Breast epithelium (tissue), 4 donors: Measurements from ENCODE around the gene PLB1. TPM values are rescaled to one million over a fixed set of nuclear protein-coding genes. Genes with fewer than 3 reads are reported as not detected.

ENCODE experiments used
- DNase-seq, 2 donors: peaks; one replicate each; pipeline ENCODE4 v3.0.0-alpha.2; 2019; ENCODE audit warnings: low spot score in 2 of 2
- H3K27ac ChIP-seq, 2 donors: fragments of 200-600 bp; sonication (generic) in 1 of 2; one replicate each; pipeline ENCODE4 v1.5.1; 2016 to 2019; ENCODE audit warnings: mild to moderate bottlenecking in 1 of 2
- H3K27me3 ChIP-seq, 2 donors: fragments of 200-600 bp; sonication (generic) in 1 of 2; one replicate each; pipeline versions ENCODE4 v1.5.1 to v1.6.0; 2017 to 2019; ENCODE audit warnings: control low read depth in 1 of 2, mild to moderate bottlenecking in 1 of 2
- H3K36me3 ChIP-seq: fragments of 200-600 bp; one replicate; pipeline ENCODE4 v1.5.1; 2019
- H3K4me1 ChIP-seq, 2 donors: fragments of 200-600 bp; sonication (generic); one replicate each; pipeline ENCODE4 v1.5.1; 2016 to 2019; ENCODE audit warnings: control low read depth in 1 of 2
- H3K4me3 ChIP-seq, 3 donors: fragments of 200-600 bp; sonication (generic); 1 replicate in 2 of 3; 2 replicates in 1 of 3; pipeline ENCODE4 v1.5.1; 2016 to 2019; ENCODE audit warnings: mild to moderate bottlenecking in 3 of 3, moderate library complexity in 2 of 3
- H3K9me3 ChIP-seq, 2 donors: fragments of 200-600 bp; sonication (generic) in 1 of 2; one replicate each; pipeline ENCODE4 v1.5.1; 2016 to 2019; ENCODE audit warnings: control low read depth in 1 of 2
- POLR2A ChIP-seq: fragments of 450-650 bp; IDR thresholded peaks from one replicate; pipeline ENCODE4 v1.6.1; 2016; ENCODE audit warnings: antibody characterized with exemption, mild to moderate bottlenecking, moderate library complexity
- POLR2AphosphoS5 ChIP-seq, 3 donors: sonication (generic); formaldehyde crosslinking; IDR thresholded peaks; one replicate each; pipeline ENCODE4 v1.6.1; 2017; ENCODE audit warnings: antibody characterized with exemption in 3 of 3
- intact Hi-C: fragments of 100-400 bp; cut with DNase I; formaldehyde crosslinking; loops from one replicate; pipeline ENCODE4 v1.15.1; 2023; ENCODE audit warnings: low total_unique reads
- total RNA-seq, 3 donors: library from RNA; depleted of rRNA; stranded (reverse); fragments of >200 nt; gene quantifications; one replicate each; pipeline ENCODE4 v1.1.0, GENCODE V29; 2016
- TF ChIP-seq, protein P1 (sequence below), 3 donors: fragments of 450-650 bp; IDR thresholded peaks; one replicate each; pipeline ENCODE4 v1.5.1; 2016 to 2017; ENCODE audit warnings: antibody characterized with exemption in 3 of 3, mild to moderate bottlenecking in 3 of 3, moderate library complexity in 3 of 3

The PLB1 gene
- total RNA-seq, 3 donors from 2014 or later = 5.6 to 11.9 (median 8.8) TPM

GRCh38 chr2:28604284-28604843 lies 108.5 kb downstream of the PLB1 start:
- peak overlapping the region; percentile 18 to 60 for H3K27ac ChIP-seq
- H3K27me3 ChIP-seq = no peaks in the 10 kb centered on the region
- H3K36me3 ChIP-seq = no peaks in the 10 kb centered on the region
- no peaks in the 10 kb centered on the region for H3K4me1 ChIP-seq
- DNase-seq = no peak
- intact Hi-C loops = loop anchor here (2.0 kb wide), 1 partner anchor 64 kb away; no protein-coding TSS in a partner anchor
- no peaks in the 10 kb centered on the region for H3K9me3 ChIP-seq
- no peak for TF ChIP-seq POLR2A
- H3K4me3 ChIP-seq = no peak overlapping the region

- peak overlapping the region in 1 of 2 donors; percentile 52 for H3K27ac ChIP-seq
- no peaks in the 10 kb centered on the region for H3K9me3 ChIP-seq
- no peak for TF ChIP-seq POLR2AphosphoS5 (IDR thresholded peaks at IDR 0.05)
- TF ChIP-seq POLR2A = no peak
- TF ChIP-seq, protein P1, sequence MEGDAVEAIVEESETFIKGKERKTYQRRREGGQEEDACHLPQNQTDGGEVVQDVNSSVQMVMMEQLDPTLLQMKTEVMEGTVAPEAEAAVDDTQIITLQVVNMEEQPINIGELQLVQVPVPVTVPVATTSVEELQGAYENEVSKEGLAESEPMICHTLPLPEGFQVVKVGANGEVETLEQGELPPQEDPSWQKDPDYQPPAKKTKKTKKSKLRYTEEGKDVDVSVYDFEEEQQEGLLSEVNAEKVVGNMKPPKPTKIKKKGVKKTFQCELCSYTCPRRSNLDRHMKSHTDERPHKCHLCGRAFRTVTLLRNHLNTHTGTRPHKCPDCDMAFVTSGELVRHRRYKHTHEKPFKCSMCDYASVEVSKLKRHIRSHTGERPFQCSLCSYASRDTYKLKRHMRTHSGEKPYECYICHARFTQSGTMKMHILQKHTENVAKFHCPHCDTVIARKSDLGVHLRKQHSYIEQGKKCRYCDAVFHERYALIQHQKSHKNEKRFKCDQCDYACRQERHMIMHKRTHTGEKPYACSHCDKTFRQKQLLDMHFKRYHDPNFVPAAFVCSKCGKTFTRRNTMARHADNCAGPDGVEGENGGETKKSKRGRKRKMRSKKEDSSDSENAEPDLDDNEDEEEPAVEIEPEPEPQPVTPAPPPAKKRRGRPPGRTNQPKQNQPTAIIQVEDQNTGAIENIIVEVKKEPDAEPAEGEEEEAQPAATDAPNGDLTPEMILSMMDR (IDR thresholded peaks at IDR 0.05) = no peak
- H3K4me1 ChIP-seq = no peaks in the 10 kb centered on the region
- no peaks in the 10 kb centered on the region for H3K27me3 ChIP-seq
- no peaks in the 10 kb centered on the region for H3K36me3 ChIP-seq
- intact Hi-C loops = no loop called here
- no peak for DNase-seq
- H3K4me3 ChIP-seq = no peak overlapping the region
Observed at GRCh38 chr2:28606986-28607441, 111.2 kb downstream of the PLB1 start.

GRCh38 chr2:28607730-28608499 lies 112.1 kb downstream of the PLB1 start:
- intact Hi-C loops = no loop called here
- H3K27ac ChIP-seq = peak overlapping the region; percentile 52 to 69
- H3K4me3 ChIP-seq = no peak overlapping the region
- H3K27me3 ChIP-seq = no peaks in the 10 kb centered on the region
- no peak for TF ChIP-seq POLR2A
- TF ChIP-seq, protein P1 (IDR thresholded peaks at IDR 0.05) = no peak
- no peak for TF ChIP-seq POLR2AphosphoS5 (IDR thresholded peaks at IDR 0.05)
- DNase-seq = no peak
- H3K9me3 ChIP-seq = no peaks in the 10 kb centered on the region
- H3K36me3 ChIP-seq = no peaks in the 10 kb centered on the region
- no peaks in the 10 kb centered on the region for H3K4me1 ChIP-seq

GRCh38 chr2:28608500-28609424 lies 112.9 kb downstream of the PLB1 start:
- Histone ChIP-seq H3K36me3 (no peaks in the 10 kb centered on the region), H3K4me1 (no peaks in the 10 kb centered on the region), H3K9me3 (no peaks in the 10 kb centered on the region), H3K4me3 (no peak overlapping the region), H3K27ac (peak overlapping the region; percentile 52 to 69), H3K27me3 (no peaks in the 10 kb centered on the region)
- no peak for TF ChIP-seq POLR2A
- no peak for TF ChIP-seq POLR2AphosphoS5 (IDR thresholded peaks at IDR 0.05)
- DNase-seq = no peak
- intact Hi-C loops = no loop called here

DNA sequence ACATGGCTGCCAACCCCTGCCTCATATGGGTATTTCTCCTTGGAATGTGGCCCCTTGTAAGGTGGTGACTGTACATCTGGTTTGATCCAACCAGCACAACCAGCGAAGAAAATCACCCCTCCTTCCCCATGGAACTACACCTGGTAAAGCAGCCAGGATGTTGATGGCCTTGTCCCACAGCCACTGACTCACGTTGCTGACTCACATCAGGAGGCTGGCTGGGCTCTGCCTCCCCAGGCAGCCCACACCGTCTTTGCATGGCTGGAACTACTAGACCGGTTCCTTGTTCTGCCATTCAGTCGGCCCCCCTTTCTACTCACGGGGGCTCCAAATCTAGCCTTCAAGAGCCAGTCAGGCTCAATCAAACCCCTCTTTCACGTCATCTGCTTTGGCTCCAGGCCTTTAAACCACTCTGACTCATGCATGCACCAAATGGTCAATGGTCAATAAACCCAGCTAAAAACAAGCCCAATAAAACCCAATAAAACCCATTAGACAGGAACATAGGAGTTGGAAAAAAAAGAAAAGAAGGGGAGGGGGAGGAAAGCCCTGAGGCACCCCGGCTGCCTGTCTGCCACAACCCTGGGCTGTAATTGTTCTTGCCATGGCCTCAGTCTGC lies 114.8 kb downstream of the PLB1 start:
- no peaks in the 10 kb centered on the region for H3K9me3 ChIP-seq
- H3K4me1 ChIP-seq = no peaks in the 10 kb centered on the region
- no peaks in the 10 kb centered on the region for H3K27me3 ChIP-seq
- no peaks in the 10 kb centered on the region for H3K36me3 ChIP-seq
- H3K4me3 ChIP-seq = no peak overlapping the region
- DNase-seq = peak in 1 of 2 donors; percentile 51
- H3K27ac ChIP-seq = peak overlapping the region in 1 of 2 donors; percentile 52
- intact Hi-C loops = no loop called here
- no peak for TF ChIP-seq POLR2AphosphoS5 (IDR thresholded peaks at IDR 0.05)
- no peak for TF ChIP-seq POLR2A
- TF ChIP-seq, protein P1 (IDR thresholded peaks at IDR 0.05) = no peak
